ENCODE measurements around the gene NDUFS8.

Gene NDUFS8

GRCh38 chr11:68003846-68004550 lies 26.5 kb upstream of the NDUFS8 start, which contains the start of gene UNC93B1:
UNC93B1 (minus strand) TSS chr11:68004097; CDS start chr11:68004043, 54 bp downstream.
- peak; percentile 74 for DNase-seq

- DNase-seq = no peak
Observed at GRCh38 chr11:68004551-68005335, 25.7 kb upstream of the NDUFS8 start.

GRCh38 chr11:68006606-68007166 lies 23.8 kb upstream of the NDUFS8 start:
- DNase-seq = no peak

GRCh38 chr11:68007498-68008380 lies 22.7 kb upstream of the NDUFS8 start:
- DNase-seq = no peak

- DNase-seq = no peak
Observed at GRCh38 chr11:68008381-68009337, 21.8 kb upstream of the NDUFS8 start.

GRCh38 chr11:68009391-68010089 lies 20.9 kb upstream of the NDUFS8 start:
- peak; percentile 42 for DNase-seq

- DNase-seq = peak; percentile 72
Observed at GRCh38 chr11:68010090-68011041, 20.1 kb upstream of the NDUFS8 start, which contains the start of gene ALDH3B1. ALDH3B1 (plus strand) TSS chr11:68010327; CDS start chr11:68015298, 4,971 bp downstream.

GRCh38 chr11:68011051-68011943 lies 19.2 kb upstream of the NDUFS8 start:
- DNase-seq = no peak

- DNase-seq = no peak
Observed at GRCh38 chr11:68012044-68012842, 18.2 kb upstream of the NDUFS8 start.

GRCh38 chr11:68012843-68013610 lies 17.5 kb upstream of the NDUFS8 start:
- peak; percentile 94 for DNase-seq

GRCh38 chr11:68013611-68014156 lies 16.8 kb upstream of the NDUFS8 start:
- no peak for DNase-seq

- DNase-seq = peak; percentile 43
Observed at GRCh38 chr11:68014157-68014946, 16.1 kb upstream of the NDUFS8 start.

- DNase-seq = no peak
Observed at GRCh38 chr11:68014947-68015447, 15.5 kb upstream of the NDUFS8 start.

- DNase-seq = no peak
Observed at GRCh38 chr11:68015467-68015866, 15.0 kb upstream of the NDUFS8 start.

- DNase-seq = no peak
Observed at GRCh38 chr11:68016161-68016903, 14.1 kb upstream of the NDUFS8 start.

All from fibroblast of skin of right quadriceps (primary cell).